Forelimb muscle (tissue), 1 donor: Measurements from ENCODE around the gene ALOX15B. TPM values are rescaled to one million over a fixed set of nuclear protein-coding genes. Genes with fewer than 3 reads are reported as not detected.
"Not testable (repeated sequence)": the region's sequence is repeated elsewhere in the genome, so short reads cannot be mapped to it uniquely, and the experiment has no call there.

Experiments used
- DNase-seq: peaks from one replicate; pipeline ENCODE4 v3.0.0-alpha.2; 2013; ENCODE audit warnings: low read depth
- polyA plus RNA-seq: library from polyadenylated mRNA; unstranded; fragments of 120-200 nt; gene quantifications from one replicate; pipeline ENCODE4 v1.2.1, GENCODE V29; 2013; ENCODE audit not compliant: insufficient read length

ALOX15B gene
- polyA plus RNA-seq, 1 donor: 0.59 TPM

DNA sequence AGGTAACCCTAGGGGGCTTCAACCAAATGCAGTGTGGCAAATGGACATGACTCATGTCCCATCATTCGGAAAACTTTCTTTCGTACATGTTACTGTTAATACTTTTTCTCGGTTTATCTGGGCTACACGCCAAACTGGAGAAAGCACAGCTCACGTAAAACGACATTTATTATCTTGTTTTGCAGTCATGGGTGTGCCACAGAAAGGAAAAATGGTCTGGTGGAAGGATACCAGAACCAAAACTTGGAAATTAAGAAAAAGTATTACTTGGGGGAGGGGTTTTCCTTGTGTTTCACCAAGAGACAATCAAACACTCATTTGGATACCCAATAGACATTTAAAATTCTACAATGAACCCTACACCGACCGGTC, 23.6 kb downstream of the ALOX15B start:
- no peak for DNase-seq

GRCh38 chr17:8062807-8063483, 24.1 kb downstream of the ALOX15B start:
- no peak for DNase-seq

DNA sequence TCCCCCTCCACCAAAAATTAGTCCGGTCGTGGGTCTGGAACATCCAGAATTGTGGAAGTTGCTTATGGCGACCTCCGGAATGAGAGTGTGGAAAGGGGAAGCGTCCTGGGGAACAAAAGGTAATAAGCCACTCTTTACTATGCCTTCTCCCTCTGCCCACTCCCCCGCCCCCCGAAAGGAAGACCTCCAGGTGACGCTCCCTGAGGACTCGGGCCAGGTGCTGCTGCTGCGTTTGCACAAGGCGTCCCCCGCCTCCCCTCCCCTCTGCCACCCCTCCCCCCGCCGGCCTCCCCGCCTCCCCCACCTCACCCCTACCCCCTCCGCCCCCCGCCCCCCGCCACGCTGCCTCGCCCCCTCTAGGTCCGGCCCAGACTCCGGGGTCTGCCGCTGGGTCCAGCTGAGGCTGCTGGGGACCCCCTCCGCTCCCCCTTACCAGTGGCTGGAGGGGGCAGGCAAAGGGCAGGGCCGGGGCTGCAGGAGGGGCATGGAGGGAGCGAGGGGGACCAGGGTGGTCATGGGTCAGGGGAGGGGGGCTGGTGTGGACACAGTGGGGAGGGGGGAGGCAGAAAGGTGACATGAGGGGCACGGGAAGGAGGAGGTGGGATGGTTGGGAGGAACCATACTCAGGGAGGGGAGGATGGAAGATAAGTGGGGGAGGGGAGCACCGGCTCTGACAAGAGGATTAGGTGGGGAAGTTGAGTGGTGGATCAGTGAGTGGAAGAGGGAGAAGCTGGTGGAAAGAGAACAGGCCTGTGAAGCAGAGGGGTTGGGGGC, 25.1 kb downstream of the ALOX15B start:
- DNase-seq: no peak

DNA sequence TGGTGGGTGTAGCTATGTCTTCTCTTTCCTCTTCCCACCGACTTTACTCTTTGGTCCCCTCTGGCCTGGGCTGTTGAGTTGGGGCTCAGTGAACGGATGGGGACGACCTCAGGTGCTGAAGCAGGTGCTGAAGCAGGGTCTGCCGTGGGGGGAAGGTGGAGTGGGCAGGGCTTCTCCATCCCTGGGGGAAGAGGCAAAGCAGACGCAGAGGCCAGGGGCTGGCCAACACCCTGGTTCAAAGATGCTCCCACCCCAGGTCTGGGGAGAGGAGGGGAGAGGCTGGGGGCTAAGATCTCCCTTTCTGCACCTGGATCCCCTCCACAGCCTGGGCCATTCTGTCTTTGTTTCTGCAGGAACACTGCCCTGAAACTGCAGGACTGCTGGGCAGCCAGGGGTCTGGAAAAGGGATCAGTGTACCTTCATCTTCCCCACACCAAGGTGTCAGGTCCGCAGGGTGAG, 25.7 kb downstream of the ALOX15B start:
- DNase-seq: no peak

DNA sequence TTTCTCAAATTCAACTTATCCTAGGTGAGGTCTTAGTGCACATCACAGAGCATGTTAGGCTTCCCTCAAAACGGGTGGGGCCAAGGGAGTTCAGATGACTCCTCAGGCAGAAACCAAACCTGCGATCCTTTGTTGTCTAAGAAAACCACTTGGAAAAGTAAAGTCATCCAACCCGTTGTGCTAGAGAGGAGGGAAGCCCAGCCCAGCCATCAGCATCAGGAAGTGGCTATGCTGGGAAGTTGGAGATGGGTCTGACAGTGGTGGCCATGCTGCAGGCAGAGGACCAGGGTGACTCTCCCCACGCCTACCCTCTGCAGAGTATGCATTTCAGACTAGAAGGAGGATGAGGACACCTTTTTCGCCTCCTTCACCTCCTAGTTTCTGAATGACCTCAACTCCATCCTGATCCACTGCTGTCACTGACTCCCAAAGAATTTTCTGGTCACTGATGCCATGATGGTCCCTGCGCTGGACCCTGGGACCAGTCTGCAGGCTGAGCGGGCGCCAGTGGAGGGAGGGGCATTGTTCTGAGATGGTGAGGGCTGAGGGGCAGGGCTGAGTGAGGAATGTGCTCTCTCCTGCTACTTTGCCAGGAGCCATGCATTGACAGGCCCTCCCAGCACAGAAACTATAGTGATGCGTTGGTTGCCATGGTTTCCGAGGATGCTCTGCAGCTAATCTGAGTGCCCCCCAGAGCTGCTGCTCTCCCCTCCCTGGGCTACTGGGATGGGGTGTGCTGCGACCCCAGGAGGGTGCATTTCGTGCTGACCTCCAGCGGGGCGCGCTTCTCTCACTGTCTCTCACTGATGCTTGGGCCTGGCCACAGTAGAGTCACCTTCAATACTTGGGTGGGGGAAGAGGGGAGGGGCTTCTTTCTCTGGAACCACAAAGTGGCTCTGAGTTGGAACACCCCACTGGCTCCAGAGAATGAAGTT, 28.2 kb downstream of the ALOX15B start:
- DNase-seq: no peak

- no peak for DNase-seq
Observed at GRCh38 chr17:8067806-8068205, 28.9 kb downstream of the ALOX15B start.

- DNase-seq: no peak
Observed at GRCh38 chr17:8068736-8069586, 30.1 kb downstream of the ALOX15B start.

DNA sequence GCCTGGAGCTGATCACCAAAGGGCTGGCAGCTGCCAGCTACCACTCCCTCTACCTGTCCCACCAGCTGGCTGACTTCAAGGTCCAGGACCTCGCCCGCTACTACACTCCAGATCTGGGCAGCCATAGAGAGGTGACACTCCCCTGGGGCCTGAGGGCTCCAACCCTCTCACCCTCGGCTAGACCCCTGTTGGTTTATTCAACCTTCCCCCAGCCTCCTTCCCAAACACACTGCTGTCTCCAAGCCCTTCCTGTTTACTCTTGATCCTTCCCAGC, 30.7 kb downstream of the ALOX15B start:
- DNase-seq: no peak

DNA sequence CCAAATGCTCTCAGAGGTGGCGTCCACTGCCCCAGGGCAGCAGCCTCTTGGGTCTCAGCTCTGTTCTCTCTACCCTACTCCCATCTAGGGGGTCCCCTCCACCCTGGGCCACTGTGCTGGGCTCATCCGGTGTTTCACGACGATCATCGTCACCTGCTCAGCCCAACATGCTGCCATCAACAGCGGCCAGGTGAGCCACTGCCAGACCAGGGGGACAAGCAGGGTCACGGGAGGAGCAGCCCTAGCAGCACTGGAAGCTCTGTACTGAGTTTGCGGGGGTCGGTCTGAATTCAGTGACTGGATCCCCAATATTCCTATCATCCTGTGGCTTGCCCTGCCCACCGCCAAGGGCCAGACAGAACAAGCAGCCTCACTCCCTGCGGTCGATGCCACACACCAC, 32.6 kb downstream of the ALOX15B start:
- DNase-seq: no peak

GRCh38 chr17:8072341-8072728, 33.5 kb downstream of the ALOX15B start:
- DNase-seq: no peak

- DNase-seq: no peak
Observed at GRCh38 chr17:8072729-8073461, 34.0 kb downstream of the ALOX15B start.

DNA sequence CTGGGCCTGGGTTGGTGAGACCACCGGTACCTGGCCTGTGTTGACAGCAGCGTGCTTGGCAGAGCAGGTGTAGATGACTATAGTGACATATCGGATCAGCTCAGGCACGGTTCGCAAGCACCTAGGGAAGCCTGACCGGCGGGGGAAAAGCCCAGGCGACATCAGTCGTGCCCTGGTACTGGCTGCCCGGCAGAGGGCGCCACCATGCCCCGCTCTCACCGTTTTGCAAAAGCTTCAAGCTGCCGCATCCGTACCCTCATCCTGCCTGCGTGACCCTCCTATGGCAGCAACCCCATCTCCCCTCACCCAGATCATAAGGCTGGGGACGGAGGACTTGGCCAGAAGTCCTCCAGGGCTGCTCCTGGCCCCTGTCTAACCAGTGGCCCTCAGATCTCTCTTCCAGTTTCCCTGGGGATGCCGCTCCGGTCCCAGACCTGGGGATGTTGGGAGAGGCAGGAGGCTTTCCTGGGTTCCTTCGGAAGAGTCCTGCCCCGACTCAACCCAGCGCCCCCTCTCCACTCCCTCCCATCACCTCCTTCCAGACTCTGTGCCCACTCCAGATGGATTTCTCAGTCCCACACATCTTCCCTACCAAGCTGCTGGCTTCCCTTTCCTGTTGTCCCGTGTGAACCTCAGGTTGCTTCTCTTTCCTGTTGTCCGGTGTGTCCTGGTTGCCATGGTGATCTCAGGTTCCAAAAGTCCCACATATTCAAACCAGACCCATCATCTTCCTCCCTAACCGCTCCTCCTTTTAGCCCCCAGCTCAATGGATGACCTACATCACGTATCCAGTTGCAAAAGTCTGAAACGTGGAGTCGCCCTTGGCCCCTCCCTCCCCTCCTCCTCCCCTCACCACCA, 35.0 kb downstream of the ALOX15B start:
- DNase-seq: no peak

- DNase-seq: no peak
Observed at GRCh38 chr17:8074554-8074953, 35.7 kb downstream of the ALOX15B start.

GRCh38 chr17:8075081-8075480, 36.2 kb downstream of the ALOX15B start:
- DNase-seq: no peak

GRCh38 chr17:8075574-8076342, 36.9 kb downstream of the ALOX15B start:
- no peak for DNase-seq

- no peak for DNase-seq
Observed at GRCh38 chr17:8076502-8077266, 37.8 kb downstream of the ALOX15B start.

DNA sequence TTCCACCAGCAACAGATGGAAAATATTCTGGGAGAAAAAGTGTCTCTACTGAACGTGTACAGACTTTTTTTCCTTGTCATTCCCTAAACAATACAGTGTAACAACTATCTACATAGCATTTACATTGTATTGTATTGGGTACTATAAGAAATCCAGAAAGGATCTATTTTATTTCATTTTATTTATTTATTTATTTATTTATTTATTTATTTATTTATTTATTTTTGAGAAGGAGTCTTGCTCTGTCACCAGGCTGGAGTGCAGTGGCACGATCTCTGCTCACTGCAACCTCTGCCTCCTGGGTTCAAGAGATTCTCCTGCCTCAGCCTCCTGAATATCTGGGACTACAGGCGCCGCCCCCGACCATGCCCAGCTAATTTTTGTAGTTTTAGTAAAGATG, 39.1 kb downstream of the ALOX15B start:
- not testable (repeated sequence) for DNase-seq
